SK-N-SH treated with all-trans-retinoic acid at 6 μM for 48 hours (cell line): ENCODE results near the gene PPP2R5B.

ENCODE experiments used
- ATAC-seq: fragments of 200-7000 bp; cut with Tn5 transposase; 3 replicates; pipeline ENCODE4 v1.9.1; 2020; ENCODE audit warnings: mild to moderate bottlenecking, moderate library complexity
- ARNTL ChIP-seq: fragments of 450-650 bp; formaldehyde crosslinking; IDR thresholded peaks from 2 replicates; pipeline ENCODE4 v1.5.0; 2020; ENCODE audit warnings: low read depth, mild to moderate bottlenecking, moderate library complexity, borderline replicate concordance
- BACH2 ChIP-seq: fragments of 250-450 bp; sonication (Bioruptor Pico); IDR thresholded peaks from 2 replicates; pipeline ENCODE4 v1.9.0; 2021; ENCODE audit warnings: mild to moderate bottlenecking, borderline replicate concordance
- CREB5 ChIP-seq: fragments of 250-450 bp; sonication (Bioruptor Pico); IDR thresholded peaks from 2 replicates; pipeline ENCODE4 v1.5.1; 2020; ENCODE audit warnings: low read depth, mild to moderate bottlenecking, moderate library complexity
- CSDC2 ChIP-seq: fragments of 250-450 bp; sonication (Bioruptor Pico); IDR thresholded peaks from 2 replicates; pipeline ENCODE4 v1.5.0; 2020; ENCODE audit warnings: mild to moderate bottlenecking, moderate library complexity
- CSRNP3 ChIP-seq: fragments of 250-450 bp; sonication (Bioruptor Pico); IDR thresholded peaks from 2 replicates; pipeline ENCODE4 v1.5.1; 2021; ENCODE audit warnings: mild to moderate bottlenecking, moderate library complexity
- ESRRG ChIP-seq: fragments of 250-450 bp; sonication (Bioruptor Pico); IDR thresholded peaks from 2 replicates; pipeline ENCODE4 v1.6.1; 2021; ENCODE audit warnings: mild to moderate bottlenecking
- GLIS3 ChIP-seq: fragments of 250-450 bp; sonication (Bioruptor Pico); IDR thresholded peaks from 2 replicates; pipeline ENCODE4 v1.5.0; 2020; ENCODE audit warnings: mild to moderate bottlenecking, moderate library complexity
- OSR1 ChIP-seq: fragments of 250-450 bp; sonication (Bioruptor Pico); IDR thresholded peaks from 2 replicates; pipeline ENCODE4 v1.8.0; 2022; ENCODE audit warnings: moderate library complexity, mild to moderate bottlenecking, inconsistent platforms
- PPARA ChIP-seq: fragments of 250-450 bp; sonication (Bioruptor Pico); IDR thresholded peaks from 2 replicates; pipeline ENCODE4 v1.5.0; 2020; ENCODE audit warnings: mild to moderate bottlenecking, borderline replicate concordance
- RARB ChIP-seq: fragments of 250-450 bp; sonication (Bioruptor Pico); IDR thresholded peaks from 2 replicates; pipeline ENCODE4 v1.8.0; 2021; ENCODE audit warnings: mild to moderate bottlenecking, moderate library complexity
- SNAI2 ChIP-seq: fragments of 250-450 bp; sonication (Bioruptor Pico); IDR thresholded peaks from 2 replicates; pipeline ENCODE4 v1.5.0; 2020; ENCODE audit warnings: mild to moderate bottlenecking, moderate library complexity
- TCF4 ChIP-seq: fragments of 250-450 bp; sonication (Bioruptor Pico); IDR thresholded peaks from 2 replicates; pipeline ENCODE4 v1.8.0; 2021; ENCODE audit warnings: mild to moderate bottlenecking, moderate library complexity, borderline replicate concordance
- TOX ChIP-seq: fragments of 250-450 bp; sonication (Bioruptor Pico); IDR thresholded peaks from 2 replicates; pipeline ENCODE4 v1.8.0; 2021; ENCODE audit warnings: mild to moderate bottlenecking, moderate library complexity, borderline replicate concordance
- ZC3H10 ChIP-seq: fragments of 250-450 bp; sonication (Bioruptor Pico); IDR thresholded peaks from 2 replicates; pipeline ENCODE4 v1.5.1; 2021; ENCODE audit warnings: mild to moderate bottlenecking, moderate library complexity
- ZFP3 ChIP-seq: fragments of 250-450 bp; sonication (Bioruptor Pico); IDR thresholded peaks from 2 replicates; pipeline ENCODE4 v1.5.0; 2020; ENCODE audit warnings: mild to moderate bottlenecking, moderate library complexity
- ZFP30 ChIP-seq: fragments of 450-650 bp; formaldehyde crosslinking; IDR thresholded peaks from 2 replicates; pipeline ENCODE4 v1.5.0; 2022; ENCODE audit warnings: mild to moderate bottlenecking, moderate library complexity
- ZNF565 ChIP-seq: fragments of 450-650 bp; formaldehyde crosslinking; conservative IDR thresholded peaks from 2 replicates; pipeline ENCODE4 v1.5.0; 2020; ENCODE audit warnings: low read depth, mild to moderate bottlenecking, moderate library complexity
- ZNF70 ChIP-seq: fragments of 450-650 bp; formaldehyde crosslinking; IDR thresholded peaks from 2 replicates; pipeline ENCODE4 v1.5.0; 2020; ENCODE audit warnings: mild to moderate bottlenecking, moderate library complexity
- ZNF8 ChIP-seq: fragments of 450-650 bp; formaldehyde crosslinking; IDR thresholded peaks from 2 replicates; pipeline ENCODE4 v1.5.0; 2020; ENCODE audit warnings: mild to moderate bottlenecking, moderate library complexity
- TF ChIP-seq, protein P1 (sequence below): fragments of 250-450 bp; sonication (Bioruptor Pico); IDR thresholded peaks from 2 replicates; pipeline ENCODE4 v1.5.0; 2020; ENCODE audit warnings: mild to moderate bottlenecking, moderate library complexity
- TF ChIP-seq, protein P2 (sequence below): fragments of 250-450 bp; sonication (Bioruptor Pico); IDR thresholded peaks from 2 replicates; pipeline ENCODE4 v1.8.0; 2020; ENCODE audit warnings: mild to moderate bottlenecking, moderate library complexity, borderline replicate concordance
- TF ChIP-seq, protein P3 (sequence below): fragments of 250-450 bp; sonication (Bioruptor Pico); IDR thresholded peaks from 2 replicates; pipeline ENCODE4 v1.8.0; 2021; ENCODE audit warnings: low read depth, mild to moderate bottlenecking, moderate library complexity, borderline replicate concordance

PPP2R5B gene

GRCh38 chr11:64891880-64892279 is 32.6 kb upstream of the PPP2R5B start:
- TF ChIP-seq, protein P1, sequence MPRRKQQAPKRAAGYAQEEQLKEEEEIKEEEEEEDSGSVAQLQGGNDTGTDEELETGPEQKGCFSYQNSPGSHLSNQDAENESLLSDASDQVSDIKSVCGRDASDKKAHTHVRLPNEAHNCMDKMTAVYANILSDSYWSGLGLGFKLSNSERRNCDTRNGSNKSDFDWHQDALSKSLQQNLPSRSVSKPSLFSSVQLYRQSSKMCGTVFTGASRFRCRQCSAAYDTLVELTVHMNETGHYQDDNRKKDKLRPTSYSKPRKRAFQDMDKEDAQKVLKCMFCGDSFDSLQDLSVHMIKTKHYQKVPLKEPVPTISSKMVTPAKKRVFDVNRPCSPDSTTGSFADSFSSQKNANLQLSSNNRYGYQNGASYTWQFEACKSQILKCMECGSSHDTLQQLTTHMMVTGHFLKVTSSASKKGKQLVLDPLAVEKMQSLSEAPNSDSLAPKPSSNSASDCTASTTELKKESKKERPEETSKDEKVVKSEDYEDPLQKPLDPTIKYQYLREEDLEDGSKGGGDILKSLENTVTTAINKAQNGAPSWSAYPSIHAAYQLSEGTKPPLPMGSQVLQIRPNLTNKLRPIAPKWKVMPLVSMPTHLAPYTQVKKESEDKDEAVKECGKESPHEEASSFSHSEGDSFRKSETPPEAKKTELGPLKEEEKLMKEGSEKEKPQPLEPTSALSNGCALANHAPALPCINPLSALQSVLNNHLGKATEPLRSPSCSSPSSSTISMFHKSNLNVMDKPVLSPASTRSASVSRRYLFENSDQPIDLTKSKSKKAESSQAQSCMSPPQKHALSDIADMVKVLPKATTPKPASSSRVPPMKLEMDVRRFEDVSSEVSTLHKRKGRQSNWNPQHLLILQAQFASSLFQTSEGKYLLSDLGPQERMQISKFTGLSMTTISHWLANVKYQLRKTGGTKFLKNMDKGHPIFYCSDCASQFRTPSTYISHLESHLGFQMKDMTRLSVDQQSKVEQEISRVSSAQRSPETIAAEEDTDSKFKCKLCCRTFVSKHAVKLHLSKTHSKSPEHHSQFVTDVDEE (CRISPR knock-in tag): no peak
- TF ChIP-seq ARNTL (CRISPR knock-in tag): no peak
- TF ChIP-seq TOX (CRISPR knock-in tag): no peak
- no peak for TF ChIP-seq ZC3H10
- no peak for ATAC-seq

DNA sequence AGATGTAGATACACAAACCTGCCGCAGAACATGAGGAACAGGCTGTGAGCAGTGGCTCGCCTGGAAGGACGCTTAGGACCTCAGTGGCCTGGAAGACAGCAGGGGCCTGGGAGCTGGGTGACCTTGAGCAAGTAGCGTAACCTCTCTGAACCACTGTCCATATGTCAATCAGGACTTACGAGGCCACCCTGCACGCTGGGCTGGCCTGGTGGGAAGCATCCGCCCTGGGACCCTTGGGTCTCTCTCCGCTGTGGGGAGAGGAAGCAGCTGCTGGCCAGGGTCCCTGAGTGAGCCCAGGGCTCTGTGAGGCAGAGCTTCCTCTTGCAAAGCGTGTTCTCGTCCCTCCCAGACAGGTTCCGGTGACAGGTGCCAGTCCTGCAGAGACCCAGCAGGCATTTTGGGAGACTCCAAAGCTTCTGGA is 32.1 kb upstream of the PPP2R5B start:
- ATAC-seq: no peak
- TF ChIP-seq ZFP30 (CRISPR knock-in tag) (no peak), OSR1 (CRISPR knock-in tag) (no peak), SNAI2 (CRISPR knock-in tag) (no peak), ESRRG (no peak), GLIS3 (CRISPR knock-in tag) (no peak)

GRCh38 chr11:64892838-64893193 is 31.7 kb upstream of the PPP2R5B start:
- no peak for ATAC-seq
- TF ChIP-seq CREB5 (CRISPR knock-in tag): no peak
- TF ChIP-seq CSDC2 (CRISPR knock-in tag): no peak
- TF ChIP-seq PPARA (CRISPR knock-in tag): no peak
- TF ChIP-seq ZNF70 (CRISPR knock-in tag): no peak
- no peak for TF ChIP-seq ZFP3 (CRISPR knock-in tag)
- TF ChIP-seq TOX (CRISPR knock-in tag): no peak
- TF ChIP-seq, all 23 proteins: peak for 0

DNA sequence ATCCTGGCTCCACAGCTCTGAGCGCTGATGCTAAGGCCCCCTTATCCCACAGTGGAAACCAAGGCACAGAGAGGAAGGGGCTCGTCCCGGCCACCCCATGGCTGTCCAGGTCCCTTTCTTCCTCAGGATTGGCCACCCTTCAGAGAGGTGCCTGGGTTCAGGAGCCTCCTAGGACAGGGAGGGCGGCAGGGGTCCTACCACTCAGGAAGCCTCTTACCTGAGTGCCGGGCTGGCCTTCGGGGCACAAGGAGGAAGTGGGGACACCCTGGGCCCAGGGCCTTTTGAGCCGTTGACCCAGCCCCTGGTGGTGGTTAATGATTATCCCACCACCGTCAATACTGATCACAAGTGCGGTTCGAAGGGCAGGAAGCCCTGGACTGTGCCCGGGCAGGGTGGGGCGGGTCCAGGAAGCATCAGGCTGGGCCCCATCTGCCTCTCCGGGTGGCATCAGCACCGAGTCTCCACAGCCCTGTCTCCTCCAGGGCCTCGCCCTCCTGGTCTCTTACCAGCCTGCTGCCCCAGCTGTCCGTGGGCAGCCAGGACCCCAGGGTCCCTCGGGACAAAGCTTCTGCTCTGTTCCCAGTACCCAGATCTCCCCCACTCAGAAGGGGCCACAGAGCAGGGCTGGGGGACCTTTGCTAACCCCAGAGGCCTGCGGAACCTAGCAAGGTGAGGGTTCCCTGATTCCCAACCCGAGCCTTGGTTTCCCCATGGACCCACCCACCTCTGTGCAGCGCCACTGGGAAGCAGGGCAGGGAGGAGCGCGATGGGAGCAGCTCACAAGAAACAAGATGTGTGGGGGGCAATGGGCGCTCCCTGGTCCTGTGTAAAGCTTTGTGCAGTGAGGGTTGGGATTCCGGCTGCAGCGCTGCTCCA is 31.1 kb upstream of the PPP2R5B start:
- TF ChIP-seq ESRRG: no peak
- TF ChIP-seq BACH2 (CRISPR knock-in tag): no peak
- TF ChIP-seq, protein P2, sequence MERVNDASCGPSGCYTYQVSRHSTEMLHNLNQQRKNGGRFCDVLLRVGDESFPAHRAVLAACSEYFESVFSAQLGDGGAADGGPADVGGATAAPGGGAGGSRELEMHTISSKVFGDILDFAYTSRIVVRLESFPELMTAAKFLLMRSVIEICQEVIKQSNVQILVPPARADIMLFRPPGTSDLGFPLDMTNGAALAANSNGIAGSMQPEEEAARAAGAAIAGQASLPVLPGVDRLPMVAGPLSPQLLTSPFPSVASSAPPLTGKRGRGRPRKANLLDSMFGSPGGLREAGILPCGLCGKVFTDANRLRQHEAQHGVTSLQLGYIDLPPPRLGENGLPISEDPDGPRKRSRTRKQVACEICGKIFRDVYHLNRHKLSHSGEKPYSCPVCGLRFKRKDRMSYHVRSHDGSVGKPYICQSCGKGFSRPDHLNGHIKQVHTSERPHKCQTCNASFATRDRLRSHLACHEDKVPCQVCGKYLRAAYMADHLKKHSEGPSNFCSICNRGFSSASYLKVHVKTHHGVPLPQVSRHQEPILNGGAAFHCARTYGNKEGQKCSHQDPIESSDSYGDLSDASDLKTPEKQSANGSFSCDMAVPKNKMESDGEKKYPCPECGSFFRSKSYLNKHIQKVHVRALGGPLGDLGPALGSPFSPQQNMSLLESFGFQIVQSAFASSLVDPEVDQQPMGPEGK (CRISPR knock-in tag): no peak
- TF ChIP-seq ZC3H10: no peak
- no peak for TF ChIP-seq CREB5 (CRISPR knock-in tag)
- TF ChIP-seq ZNF70 (CRISPR knock-in tag): no peak
- TF ChIP-seq CSDC2 (CRISPR knock-in tag): no peak
- no peak for TF ChIP-seq TCF4 (CRISPR knock-in tag)
- TF ChIP-seq ZNF8: no peak
- TF ChIP-seq ZFP3 (CRISPR knock-in tag): no peak
- no peak for TF ChIP-seq RARB (CRISPR knock-in tag)
- TF ChIP-seq SNAI2 (CRISPR knock-in tag): no peak
- no peak for TF ChIP-seq TOX (CRISPR knock-in tag)
- no peak for TF ChIP-seq ZNF565 (CRISPR knock-in tag)
- TF ChIP-seq ARNTL (CRISPR knock-in tag): no peak
- no peak for TF ChIP-seq PPARA (CRISPR knock-in tag)
- TF ChIP-seq, protein P3, sequence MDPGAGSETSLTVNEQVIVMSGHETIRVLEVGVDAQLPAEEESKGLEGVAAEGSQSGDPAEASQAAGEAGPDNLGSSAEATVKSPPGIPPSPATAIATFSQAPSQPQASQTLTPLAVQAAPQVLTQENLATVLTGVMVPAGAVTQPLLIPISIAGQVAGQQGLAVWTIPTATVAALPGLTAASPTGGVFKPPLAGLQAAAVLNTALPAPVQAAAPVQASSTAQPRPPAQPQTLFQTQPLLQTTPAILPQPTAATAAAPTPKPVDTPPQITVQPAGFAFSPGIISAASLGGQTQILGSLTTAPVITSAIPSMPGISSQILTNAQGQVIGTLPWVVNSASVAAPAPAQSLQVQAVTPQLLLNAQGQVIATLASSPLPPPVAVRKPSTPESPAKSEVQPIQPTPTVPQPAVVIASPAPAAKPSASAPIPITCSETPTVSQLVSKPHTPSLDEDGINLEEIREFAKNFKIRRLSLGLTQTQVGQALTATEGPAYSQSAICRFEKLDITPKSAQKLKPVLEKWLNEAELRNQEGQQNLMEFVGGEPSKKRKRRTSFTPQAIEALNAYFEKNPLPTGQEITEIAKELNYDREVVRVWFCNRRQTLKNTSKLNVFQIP (CRISPR knock-in tag): no peak
- TF ChIP-seq OSR1 (CRISPR knock-in tag): no peak
- TF ChIP-seq CSRNP3 (CRISPR knock-in tag): no peak
- no peak for ATAC-seq
